Omental fat pad (tissue), 4 donors: ENCODE results near the gene DAG1. TPM values are rescaled to one million over a fixed set of nuclear protein-coding genes. Genes with fewer than 3 reads are reported as not detected.

Experiments used
- ATAC-seq: fragments of 150-250 bp; one replicate; pipeline ENCODE4 v1.9.1; 2016; ENCODE audit warnings: mild to moderate bottlenecking, moderate library complexity; ENCODE audit not compliant: low FRiP score
- DNase-seq: peaks from one replicate; pipeline ENCODE4 v3.0.0-alpha.2; 2019; ENCODE audit warnings: low spot score
- small RNA-seq: library from RNA; depleted of rRNA; stranded (forward); fragments of <200 nt; gene quantifications from one replicate; pipeline ENCODE3, GENCODE V24; 2016
- total RNA-seq, 4 donors: library from RNA; depleted of rRNA; stranded (reverse); fragments of >200 nt; gene quantifications; one replicate each; pipeline ENCODE4 v1.1.0, GENCODE V29; 2016
- TF ChIP-seq, protein P1 (sequence below), 3 donors: fragments of 450-650 bp; IDR thresholded peaks; one replicate each; pipeline ENCODE4 v1.5.1; 2016 to 2017; ENCODE audit warnings: antibody characterized with exemption in 3 of 3, mild to moderate bottlenecking in 3 of 3, moderate library complexity in 2 of 3

Gene DAG1
- total RNA-seq, 4 donors from 2014 or later: 37.8 to 65.0 (median 44.4) TPM

DNA sequence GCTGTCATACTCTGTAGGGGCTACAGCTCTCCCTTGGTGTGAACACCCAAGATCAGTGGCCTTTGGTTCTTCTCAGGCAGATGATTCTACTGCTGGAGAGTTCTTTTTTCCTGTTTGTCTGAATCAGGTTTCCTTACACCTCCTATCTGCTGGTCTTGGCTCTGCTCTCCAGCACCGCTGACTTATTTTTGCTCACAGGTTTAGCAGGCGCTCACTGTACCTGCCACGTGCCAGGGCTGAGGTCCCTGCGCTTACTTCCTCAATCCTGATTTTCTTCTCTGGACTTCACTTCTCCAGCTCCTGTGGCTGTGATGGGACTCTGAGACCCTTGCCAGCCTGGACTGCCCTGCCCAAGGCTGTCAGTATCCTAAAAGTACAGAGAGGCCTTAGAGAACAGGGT, 93.7 kb downstream of the DAG1 start:
- no peak for DNase-seq
- no peak for ATAC-seq
- TF ChIP-seq, protein P1, sequence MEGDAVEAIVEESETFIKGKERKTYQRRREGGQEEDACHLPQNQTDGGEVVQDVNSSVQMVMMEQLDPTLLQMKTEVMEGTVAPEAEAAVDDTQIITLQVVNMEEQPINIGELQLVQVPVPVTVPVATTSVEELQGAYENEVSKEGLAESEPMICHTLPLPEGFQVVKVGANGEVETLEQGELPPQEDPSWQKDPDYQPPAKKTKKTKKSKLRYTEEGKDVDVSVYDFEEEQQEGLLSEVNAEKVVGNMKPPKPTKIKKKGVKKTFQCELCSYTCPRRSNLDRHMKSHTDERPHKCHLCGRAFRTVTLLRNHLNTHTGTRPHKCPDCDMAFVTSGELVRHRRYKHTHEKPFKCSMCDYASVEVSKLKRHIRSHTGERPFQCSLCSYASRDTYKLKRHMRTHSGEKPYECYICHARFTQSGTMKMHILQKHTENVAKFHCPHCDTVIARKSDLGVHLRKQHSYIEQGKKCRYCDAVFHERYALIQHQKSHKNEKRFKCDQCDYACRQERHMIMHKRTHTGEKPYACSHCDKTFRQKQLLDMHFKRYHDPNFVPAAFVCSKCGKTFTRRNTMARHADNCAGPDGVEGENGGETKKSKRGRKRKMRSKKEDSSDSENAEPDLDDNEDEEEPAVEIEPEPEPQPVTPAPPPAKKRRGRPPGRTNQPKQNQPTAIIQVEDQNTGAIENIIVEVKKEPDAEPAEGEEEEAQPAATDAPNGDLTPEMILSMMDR (IDR thresholded peaks at IDR 0.05): no peak

DNA sequence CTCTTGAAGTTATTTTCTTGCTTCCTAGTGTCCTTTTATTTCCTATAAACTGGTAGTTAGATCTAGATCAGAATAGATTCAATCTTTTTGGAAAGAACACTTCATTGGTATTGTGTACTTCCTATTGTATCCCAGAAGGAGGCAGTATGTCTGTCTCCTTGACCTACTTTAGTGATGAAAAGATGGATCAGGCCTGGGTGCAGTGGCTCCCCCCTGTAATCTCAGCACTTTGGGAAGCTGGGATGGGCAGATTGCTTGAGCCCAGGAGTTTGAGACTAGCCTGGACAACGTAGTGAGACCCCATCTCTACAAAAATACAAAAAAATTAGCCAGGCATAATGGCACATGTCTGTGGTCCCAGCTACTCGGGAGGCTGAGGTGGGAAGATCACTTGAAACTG, 96.2 kb downstream of the DAG1 start:
- ATAC-seq (no peak), DNase-seq (no peak)

DNA sequence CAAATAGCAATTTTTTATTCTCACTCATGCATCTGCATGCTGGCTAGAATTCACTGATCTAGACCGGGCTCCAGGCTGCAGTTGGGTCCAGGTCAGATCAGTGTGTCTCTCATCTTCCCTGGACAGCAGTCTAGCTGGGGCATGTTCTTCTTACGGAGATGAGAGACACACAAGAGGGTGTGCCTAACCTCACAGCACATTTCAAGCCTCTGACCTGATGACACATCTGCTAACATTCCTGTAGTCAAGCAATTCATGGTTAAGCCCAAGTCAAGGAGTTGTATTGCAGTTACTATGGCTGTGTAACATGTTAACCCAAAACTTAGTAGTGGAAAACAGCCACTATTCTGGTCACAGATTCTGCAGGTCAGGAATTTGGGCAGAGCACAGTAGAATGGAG, 97.3 kb downstream of the DAG1 start:
- TF ChIP-seq, protein P1 (IDR thresholded peaks at IDR 0.05): no peak

More for the DNA sequence above, 96.2 kb downstream of the DAG1 start:
- TF ChIP-seq, protein P1 (IDR thresholded peaks at IDR 0.05): no peak

DNA sequence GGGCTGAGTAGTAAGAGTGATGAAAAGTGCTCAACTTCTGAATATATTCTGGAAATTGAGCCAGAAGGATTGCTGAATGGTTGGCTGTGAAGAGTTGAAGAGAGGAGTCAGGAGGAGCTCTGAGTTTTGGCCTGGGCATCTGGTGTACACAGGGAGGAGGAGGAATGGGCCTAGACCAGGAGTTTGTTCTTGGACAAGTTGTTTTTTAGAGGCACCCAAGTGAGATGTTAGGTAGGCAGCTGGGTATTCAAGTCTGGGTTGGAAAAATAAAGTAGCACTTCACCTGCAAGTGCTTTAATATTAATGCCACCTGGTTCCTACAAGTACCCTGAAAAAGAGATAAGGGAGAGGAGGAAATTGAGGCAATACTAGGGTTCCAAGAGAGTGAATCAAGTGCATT, 98.9 kb downstream of the DAG1 start:
- ATAC-seq (no peak), DNase-seq (no peak)
- TF ChIP-seq, protein P1 (IDR thresholded peaks at IDR 0.05): no peak

More for the DNA sequence above, 97.3 kb downstream of the DAG1 start:
- no peak for ATAC-seq
- no peak for DNase-seq

DNA sequence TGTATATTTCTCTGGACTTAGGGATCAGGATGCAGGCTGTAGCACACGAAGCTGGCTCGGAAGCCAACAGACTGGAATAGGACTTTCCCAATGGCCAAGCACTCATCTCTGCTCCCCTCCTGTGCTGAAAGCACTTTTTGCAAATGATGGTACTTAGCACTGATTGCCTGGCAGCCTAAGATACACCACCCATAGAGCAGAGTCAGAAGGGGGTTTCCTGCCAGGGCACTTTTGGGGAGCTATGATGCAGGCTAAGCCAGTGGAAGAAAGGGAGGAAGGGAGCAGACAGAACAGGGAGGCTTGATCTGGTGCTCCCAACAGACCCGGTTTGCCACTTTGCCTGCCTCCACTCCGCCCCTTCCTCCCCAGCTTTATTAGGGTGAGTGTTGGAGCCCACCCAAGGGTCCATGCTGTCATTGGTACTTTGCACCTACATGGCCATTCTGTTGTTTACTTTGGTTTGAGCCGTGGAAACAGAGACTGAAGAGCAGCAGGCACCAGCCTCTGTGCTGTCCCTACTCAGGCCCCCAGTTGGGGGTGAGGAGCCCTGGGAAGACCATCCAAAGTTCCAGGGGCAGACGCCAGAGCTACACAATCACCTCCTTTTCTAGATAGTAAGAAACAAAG, 100.1 kb downstream of the DAG1 start:
- no peak for ATAC-seq
- TF ChIP-seq, protein P1 (IDR thresholded peaks at IDR 0.05): no peak

DNA sequence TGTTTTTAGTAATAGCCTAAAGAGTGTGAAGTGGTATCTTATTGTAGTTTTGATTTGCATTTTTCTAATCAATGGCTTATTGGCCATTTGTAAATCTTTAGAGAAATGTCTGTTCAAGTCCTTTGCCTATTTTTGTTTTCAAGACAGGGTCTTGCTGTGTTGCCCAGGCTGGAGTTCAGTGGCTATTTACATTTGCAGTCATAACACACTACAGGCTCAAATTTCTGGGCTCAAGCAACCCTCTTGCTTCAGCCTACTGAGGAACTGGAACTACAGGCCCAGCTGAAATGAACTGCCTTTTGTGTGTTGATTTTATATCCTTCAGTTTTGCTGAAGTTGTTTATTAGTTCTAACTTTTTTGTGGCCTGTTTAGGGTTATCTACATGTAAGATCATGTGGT, 112.1 kb downstream of the DAG1 start:
- DNase-seq (no peak), ATAC-seq (no peak)
- TF ChIP-seq, protein P1 (IDR thresholded peaks at IDR 0.05): no peak

More for the DNA sequence above, 100.1 kb downstream of the DAG1 start:
- no peak for DNase-seq

Small RNA genes within 50 kb of the gene (small RNA-seq; reads per million reads assigned to genes)
- gene RNA5SP130: not detected

Other genes starting within 250 kb of the DAG1 start
- gene C3orf62, start 193.0 kb upstream of the DAG1 start, total RNA-seq: 10 to 100 TPM in 1 of 4 donors, 1 to 10 TPM in 3; 3.5 to 13.7 (median 5.6) TPM
- gene USP4, start 130.2 kb upstream of the DAG1 start, total RNA-seq: 10 to 100 TPM; 17.3 to 43.3 (median 34.6) TPM
- 100 to 1,000 TPM; 318 to 730 (median 464) TPM for gene GPX1, start 111.9 kb upstream of the DAG1 start, total RNA-seq
- 100 to 1,000 TPM; 456 to 542 (median 494) TPM for gene RHOA, start 58.3 kb upstream of the DAG1 start, total RNA-seq
- gene TCTA, start 57.8 kb upstream of the DAG1 start, total RNA-seq: 10 to 100 TPM; 15.1 to 30.9 (median 24.0) TPM
- gene AMT, start 47.8 kb upstream of the DAG1 start, total RNA-seq: 1 to 10 TPM; 1.6 to 6.8 (median 3.3) TPM
- 1 to 10 TPM; 2.7 to 9.4 (median 5.6) TPM for gene NICN1, start 40.9 kb upstream of the DAG1 start, total RNA-seq
- gene BSN, start 84.2 kb downstream of the DAG1 start, total RNA-seq: under 1 TPM; 0.09 to 0.63 (median 0.37) TPM
- gene APEH, start 204.1 kb downstream of the DAG1 start, total RNA-seq: 10 to 100 TPM; 46.7 to 60.8 (median 55.0) TPM
- gene MST1, start 219.2 kb downstream of the DAG1 start, total RNA-seq: 10 to 100 TPM in 3 of 4 donors, 1 to 10 TPM in 1; 3.5 to 94.1 (median 25.0) TPM
- gene RNF123, start 219.3 kb downstream of the DAG1 start, total RNA-seq: 10 to 100 TPM; 22.2 to 28.7 (median 26.7) TPM
- 1 to 10 TPM in 3 of 4 donors, under 1 TPM in 1; 0.82 to 2.9 (median 2.3) TPM for gene AMIGO3, start 249.4 kb downstream of the DAG1 start, total RNA-seq